Endothelial cell of umbilical vein (primary cell): ENCODE results near the gene MSH5. TPM values are rescaled to one million over a fixed set of nuclear protein-coding genes. Genes with fewer than 3 reads are reported as not detected.

Experiments
- BruUV-seq: library from RNA; stranded (reverse); fragments of 400-500 nt; replicated peaks from 2 replicates; lab custom pipeline; 2021; lab: Mats Ljungman, UMichigan
- CTCF ChIA-PET: fragments of 300-600, 350-600 bp; sonication (Branson Sonifier 250); formaldehyde crosslinking; loops from one replicate; lab custom pipeline; 2021; ENCODE audit warnings: antibody characterized with exemption, inconsistent platforms; lab: Charles Lee
- POLR2A ChIA-PET: fragments of 300-600, 350-600 bp; sonication (Branson Sonifier 250); formaldehyde crosslinking; loops from one replicate; lab custom pipeline; 2021; ENCODE audit warnings: antibody characterized with exemption, inconsistent platforms; lab: Charles Lee
- DNase-seq: peaks from one replicate; pipeline ENCODE4 v3.0.0-alpha.2; 2011; ENCODE audit warnings: low read depth, low spot score
- FAIRE-seq: peaks from 2 replicates; lab custom pipeline; 2011; peaks lifted over from hg19 to GRCh38; lab: Jason Lieb, UNC
- H2AFZ ChIP-seq: 2 replicates; pipeline ENCODE4 v1.6.0; 2012; ENCODE audit warnings: low read depth, low read length, control low read depth, inconsistent platforms
- H3K27ac ChIP-seq: 2 replicates; pipeline ENCODE4 v1.5.1; 2011; ENCODE audit warnings: low read depth, mild to moderate bottlenecking, control low read depth, low read length, moderate library complexity; ENCODE audit not compliant: insufficient read depth
- H3K27me3 ChIP-seq, 2 experiments: 2 replicates each; pipeline versions ENCODE4 v1.6.0 to v1.6.1; 2011; ENCODE audit warnings: low read length in 2 of 2, mixed read lengths in 1 of 2; ENCODE audit not compliant: control insufficient read depth in 2 of 2, insufficient read depth in 2 of 2
- H3K36me3 ChIP-seq, 2 experiments: 2 replicates in 1 of 2; 3 replicates in 1 of 2; pipeline ENCODE4 v1.5.1; 2011; ENCODE audit warnings: low read length in 2 of 2, mild to moderate bottlenecking in 1 of 2, moderate library complexity in 1 of 2; ENCODE audit not compliant: control insufficient read depth in 2 of 2, insufficient read depth in 2 of 2; ENCODE audit errors: extremely low read depth in 1 of 2
- H3K4me1 ChIP-seq: 3 replicates; pipeline ENCODE4 v1.5.1; 2011; ENCODE audit warnings: mild to moderate bottlenecking, low read length; ENCODE audit not compliant: control insufficient read depth, insufficient read depth; ENCODE audit errors: extremely low read depth
- H3K4me2 ChIP-seq: 2 replicates; pipeline ENCODE4 v1.6.1; 2011; ENCODE audit warnings: low read length, control low read depth, mixed read lengths; ENCODE audit not compliant: insufficient read depth
- H3K4me3 ChIP-seq, 3 experiments: fragments of 200-600 bp in 1 of 3; sonication (generic), shearing (Covaris generic) in 1 of 3; replicated peaks in 1 of 3; 2 replicates each; pipeline ENCODE4 v1.5.1; 2011 to 2016; ENCODE audit warnings: control low read depth in 3 of 3, low read length in 3 of 3, mild to moderate bottlenecking in 2 of 3, inconsistent platforms in 1 of 3, low read depth in 1 of 3, moderate library complexity in 1 of 3; ENCODE audit not compliant: insufficient read depth in 1 of 3
- H3K79me2 ChIP-seq: 2 replicates; pipeline ENCODE4 v1.6.0; 2012; ENCODE audit warnings: low read length, inconsistent platforms; ENCODE audit not compliant: control insufficient read depth, insufficient read depth
- H3K9ac ChIP-seq: replicated peaks from 2 replicates; pipeline ENCODE3; 2011; ENCODE audit warnings: low read length, control low read depth; ENCODE audit not compliant: insufficient read depth; ENCODE audit errors: extremely low read depth
- H3K9me1 ChIP-seq: replicated peaks from 3 replicates; pipeline ENCODE4 v1.6.0; 2011; ENCODE audit warnings: mild to moderate bottlenecking, low read length; ENCODE audit not compliant: control insufficient read depth, insufficient read depth; ENCODE audit errors: extremely low read depth
- H3K9me3 ChIP-seq: replicated peaks from 2 replicates; pipeline ENCODE4 v1.5.1; 2012; ENCODE audit warnings: low read length, inconsistent platforms; ENCODE audit not compliant: control insufficient read depth, insufficient read depth
- H4K20me1 ChIP-seq: replicated peaks from 2 replicates; pipeline ENCODE3; 2011; ENCODE audit warnings: mild to moderate bottlenecking, low read length; ENCODE audit not compliant: control insufficient read depth, insufficient read depth; ENCODE audit errors: extremely low read depth
- EZH2 ChIP-seq: IDR thresholded peaks from 2 replicates; pipeline ENCODE4 v1.6.1; 2012; ENCODE audit warnings: borderline replicate concordance, low read depth, mild to moderate bottlenecking, moderate library complexity, low read length, inconsistent platforms; ENCODE audit not compliant: severe bottlenecking
- FOS ChIP-seq: IDR thresholded peaks from 2 replicates; pipeline ENCODE4 v1.6.1; 2011; ENCODE audit warnings: mild to moderate bottlenecking, low read length, moderate library complexity, borderline replicate concordance; ENCODE audit not compliant: insufficient read depth
- dilution Hi-C: fragments of 300-500 bp; cut with MboI; formaldehyde crosslinking; loops from one replicate; pipeline ENCODE4 v1.15.0; 2019; ENCODE audit warnings: low sequenced_read_pairs; ENCODE audit not compliant: extremely low pct_ligation_motif_present
- intact Hi-C: fragments of 100-400 bp; cut with micrococcal nuclease; formaldehyde crosslinking; loops from one replicate; pipeline ENCODE4 v1.10.0; 2022
- polyA plus RNA-seq, 4 experiments: library from polyadenylated mRNA; depleted of rRNA in 3 of 4; stranded (reverse) in 3 of 4; unstranded in 1 of 4; fragments of >200 nt; gene quantifications; 2 replicates each; pipeline versions ENCODE4 v1.2.1 to v1.2.3, GENCODE V29; 2011 to 2012; ENCODE audit warnings: missing spikeins in 1 of 4
- total RNA-seq: library from RNA; stranded (reverse); gene quantifications from 2 replicates; pipeline ENCODE4 v1.2.3, GENCODE V29; 2021
- TF ChIP-seq, protein P1 (sequence below): IDR thresholded peaks from 2 replicates; pipeline ENCODE4 v1.6.1; 2011; ENCODE audit not compliant: insufficient read depth, insufficient read length
- TF ChIP-seq, protein P2 (sequence below), 2 donors: IDR thresholded peaks; 1 replicate in 1 of 2; 2 replicates in 1 of 2; pipeline ENCODE4 v1.5.1; 2011; ENCODE audit warnings: low read length in 2 of 2, mild to moderate bottlenecking in 2 of 2, moderate library complexity in 2 of 2, control low read depth in 1 of 2, inconsistent platforms in 1 of 2, low read depth in 1 of 2; ENCODE audit not compliant: insufficient read depth in 1 of 2; ENCODE audit errors: extremely low read depth in 1 of 2

Gene MSH5
- total and polyA plus RNA-seq, 2 donors (not counting 3 experiments of a cell fraction or from before 2014, with no cell fraction given): 27.1 to 43.8 TPM

DNA sequence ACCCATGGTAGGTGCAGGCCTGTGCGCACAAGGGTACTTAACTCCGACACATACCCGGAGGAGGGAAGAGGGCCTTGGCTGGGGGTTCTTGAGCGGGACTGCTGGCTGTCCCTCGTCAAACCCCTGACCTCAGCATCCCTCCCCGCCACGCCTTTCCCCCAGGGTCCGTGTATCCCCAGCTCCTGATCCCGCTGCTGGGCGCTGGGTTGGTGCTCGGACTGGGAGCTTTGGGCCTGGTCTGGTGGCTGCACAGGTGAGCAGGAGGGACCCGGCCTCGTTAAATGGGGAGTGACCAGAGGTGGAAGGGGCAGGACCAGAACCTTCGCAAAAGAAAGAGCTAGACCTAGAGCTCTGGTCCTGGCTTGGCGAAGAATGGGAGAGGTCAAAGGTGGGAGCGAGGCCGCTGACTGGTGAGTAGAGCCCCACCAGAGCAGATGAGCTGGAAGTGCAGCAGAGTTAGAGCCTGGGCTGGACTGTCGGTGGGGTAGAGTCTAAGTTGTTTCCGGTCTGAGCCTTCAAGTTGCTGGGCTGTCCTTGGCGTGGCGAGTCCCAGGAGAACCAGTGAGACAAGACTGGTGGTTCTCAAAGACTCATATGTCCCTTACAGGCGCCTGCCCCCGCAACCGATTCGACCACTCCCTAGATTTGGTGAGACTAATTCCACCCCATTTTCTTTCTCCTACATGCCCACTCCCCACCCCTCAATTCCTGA is 15.7 kb upstream of the MSH5 start:
- H3K4me3 ChIP-seq: no peak overlapping the region
- no peak overlapping the region for H3K4me2 ChIP-seq
- no peak overlapping the region for H3K9ac ChIP-seq
- ChIA-PET POLR2A (interaction anchor here (0.6 to 2.3 kb wide), 3 partner anchors 9 to 106 kb away, joined by 6 to 10 read pairs (median 8); partner anchors contain the start of genes HSPA1B and LY6G6D), CTCF (interaction anchor here (0.7 to 1.8 kb wide), 5 partner anchors 14 to 434 kb away, joined by 3 to 5 read pairs (median 3); no protein-coding TSS in a partner anchor)
- TF ChIP-seq, protein P1, sequence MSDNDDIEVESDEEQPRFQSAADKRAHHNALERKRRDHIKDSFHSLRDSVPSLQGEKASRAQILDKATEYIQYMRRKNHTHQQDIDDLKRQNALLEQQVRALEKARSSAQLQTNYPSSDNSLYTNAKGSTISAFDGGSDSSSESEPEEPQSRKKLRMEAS: no peak
- TF ChIP-seq EZH2 (no peak), FOS (no peak)
- TF ChIP-seq, protein P2, sequence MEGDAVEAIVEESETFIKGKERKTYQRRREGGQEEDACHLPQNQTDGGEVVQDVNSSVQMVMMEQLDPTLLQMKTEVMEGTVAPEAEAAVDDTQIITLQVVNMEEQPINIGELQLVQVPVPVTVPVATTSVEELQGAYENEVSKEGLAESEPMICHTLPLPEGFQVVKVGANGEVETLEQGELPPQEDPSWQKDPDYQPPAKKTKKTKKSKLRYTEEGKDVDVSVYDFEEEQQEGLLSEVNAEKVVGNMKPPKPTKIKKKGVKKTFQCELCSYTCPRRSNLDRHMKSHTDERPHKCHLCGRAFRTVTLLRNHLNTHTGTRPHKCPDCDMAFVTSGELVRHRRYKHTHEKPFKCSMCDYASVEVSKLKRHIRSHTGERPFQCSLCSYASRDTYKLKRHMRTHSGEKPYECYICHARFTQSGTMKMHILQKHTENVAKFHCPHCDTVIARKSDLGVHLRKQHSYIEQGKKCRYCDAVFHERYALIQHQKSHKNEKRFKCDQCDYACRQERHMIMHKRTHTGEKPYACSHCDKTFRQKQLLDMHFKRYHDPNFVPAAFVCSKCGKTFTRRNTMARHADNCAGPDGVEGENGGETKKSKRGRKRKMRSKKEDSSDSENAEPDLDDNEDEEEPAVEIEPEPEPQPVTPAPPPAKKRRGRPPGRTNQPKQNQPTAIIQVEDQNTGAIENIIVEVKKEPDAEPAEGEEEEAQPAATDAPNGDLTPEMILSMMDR (IDR thresholded peaks at IDR 0.05; ENCODE audit: extremely low read depth in 1 of 2, insufficient read depth in 1 of 2, low read depth in 1 of 2, low read length in 2 of 2): no peak
- peaks cover 0 to 2% of the 10 kb centered on the region in 2 experiments for H3K27me3 ChIP-seq
- no peak overlapping the region for H2AFZ ChIP-seq
- FAIRE-seq (no peak), DNase-seq (no peak)
- H4K20me1 ChIP-seq: no peaks in the 10 kb centered on the region
- no peaks in the 10 kb centered on the region for H3K9me1 ChIP-seq
- H3K9me3 ChIP-seq: no peaks in the 10 kb centered on the region
- BruUV-seq: no TSS peak
- dilution Hi-C loops (no loop called here), intact Hi-C loops (no loop called here)
- peaks cover 3 to 16% of the 10 kb centered on the region in 2 experiments for H3K36me3 ChIP-seq
- H3K4me1 ChIP-seq: peaks cover 26% of the 10 kb centered on the region
- no peak overlapping the region for H3K27ac ChIP-seq
- H3K79me2 ChIP-seq: no peaks in the 10 kb centered on the region
